ENCODE data around the gene PSKH1.
"Not testable (repeated sequence)": the region's sequence is repeated elsewhere in the genome, so short reads cannot be mapped to it uniquely, and the experiment has no call there.

PSKH1 gene

DNA sequence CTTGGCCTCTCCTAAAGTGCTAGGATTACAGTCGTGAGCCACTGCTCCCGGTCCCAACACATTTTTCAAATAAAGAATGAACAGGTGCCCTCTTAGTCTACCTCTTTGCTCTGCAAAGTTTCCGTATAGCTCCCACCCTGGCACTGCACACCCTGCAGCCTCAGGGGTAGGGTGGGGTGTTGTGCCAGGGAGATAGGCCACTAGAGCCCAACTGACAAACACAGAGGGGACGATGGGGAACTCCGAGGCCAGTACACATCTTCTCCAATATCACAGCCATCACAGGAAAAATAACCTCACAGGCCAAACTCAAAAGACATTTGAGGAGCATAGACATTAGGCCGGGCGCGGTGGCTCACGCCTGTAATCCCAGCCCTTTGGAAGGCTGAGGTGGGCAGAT is 78.1 kb downstream of the PSKH1 start:
- Mint-ChIP-seq H3K4me1 (ENCODE audit: low read depth) (peaks cover 20% of the 10 kb centered on the region), H3K9me3 (ENCODE audit: low read depth) (no peaks in the 10 kb centered on the region), H3K27me3 (no peaks in the 10 kb centered on the region), H3K36me3 (no peaks in the 10 kb centered on the region), H3K4me3 (peak overlapping the region; percentile 38), H3K27ac (no peak overlapping the region)

DNA sequence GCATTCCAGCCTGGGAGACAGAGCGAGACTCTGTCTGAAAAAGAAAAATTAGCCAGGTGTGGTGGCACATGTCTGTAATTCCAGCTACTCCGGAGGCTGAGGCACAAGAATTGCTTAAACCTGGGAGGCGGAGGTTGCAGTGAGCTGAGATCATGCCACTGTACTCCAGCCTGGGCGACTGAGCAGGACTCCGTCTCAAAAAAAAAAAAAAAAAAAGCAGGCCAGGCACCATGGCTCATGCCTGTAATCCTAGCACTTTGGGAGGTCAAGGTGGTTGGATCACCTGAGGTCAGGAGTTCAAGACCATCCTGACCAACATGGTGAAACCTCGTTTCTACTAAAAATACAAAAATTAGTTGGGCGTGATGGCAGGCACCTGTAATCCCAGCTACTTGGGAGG is 79.2 kb downstream of the PSKH1 start:
- not testable (repeated sequence) for H3K9me3 Mint-ChIP-seq (ENCODE audit: low read depth); H3K36me3 Mint-ChIP-seq; H3K27ac Mint-ChIP-seq; H3K27me3 Mint-ChIP-seq; H3K4me3 Mint-ChIP-seq
- peaks cover 10% of the 10 kb centered on the region for H3K4me1 Mint-ChIP-seq (ENCODE audit: low read depth)

DNA sequence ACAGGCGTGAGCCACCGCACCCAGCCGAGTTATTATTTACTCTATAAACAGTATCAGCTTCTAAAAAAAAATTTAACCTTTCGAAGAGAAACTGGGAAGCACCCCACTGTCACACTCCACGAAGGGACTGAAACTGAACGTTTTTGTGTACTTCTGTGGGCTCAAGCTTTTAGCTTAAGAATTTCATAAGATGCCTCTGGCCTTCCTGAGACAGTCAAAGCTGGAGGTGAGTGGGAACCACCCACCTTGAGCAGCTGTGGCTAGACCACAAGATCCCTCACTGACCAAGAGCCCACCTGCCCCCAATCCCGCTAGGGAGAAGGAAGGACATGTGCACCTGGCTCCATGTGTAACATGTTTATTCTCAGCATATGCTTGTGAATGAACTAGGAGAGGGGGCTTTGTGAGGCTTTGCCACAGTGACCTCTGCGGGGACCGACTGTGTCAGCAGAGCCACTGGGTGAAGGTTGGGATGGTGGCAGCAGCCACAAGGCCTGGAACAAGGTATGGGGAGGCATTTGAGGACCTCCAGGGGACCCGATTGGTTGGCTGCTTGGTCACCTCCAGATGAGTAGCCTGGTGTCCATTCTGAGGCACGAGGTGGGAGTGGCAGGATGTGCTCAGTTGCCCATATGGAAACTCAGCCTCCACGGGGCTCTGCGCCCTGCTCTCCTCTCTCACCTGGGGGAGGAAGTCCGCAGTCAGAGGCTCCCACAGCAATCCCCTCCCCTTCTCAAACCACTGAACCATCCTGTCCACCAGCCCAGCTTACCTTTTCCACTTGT is 82.5 kb downstream of the PSKH1 start:
- Mint-ChIP-seq H3K27me3 (no peaks in the 10 kb centered on the region), H3K4me1 (ENCODE audit: low read depth) (no peaks in the 10 kb centered on the region), H3K9me3 (ENCODE audit: low read depth) (no peaks in the 10 kb centered on the region), H3K4me3 (no peak overlapping the region), H3K36me3 (no peaks in the 10 kb centered on the region), H3K27ac (no peak overlapping the region)

DNA sequence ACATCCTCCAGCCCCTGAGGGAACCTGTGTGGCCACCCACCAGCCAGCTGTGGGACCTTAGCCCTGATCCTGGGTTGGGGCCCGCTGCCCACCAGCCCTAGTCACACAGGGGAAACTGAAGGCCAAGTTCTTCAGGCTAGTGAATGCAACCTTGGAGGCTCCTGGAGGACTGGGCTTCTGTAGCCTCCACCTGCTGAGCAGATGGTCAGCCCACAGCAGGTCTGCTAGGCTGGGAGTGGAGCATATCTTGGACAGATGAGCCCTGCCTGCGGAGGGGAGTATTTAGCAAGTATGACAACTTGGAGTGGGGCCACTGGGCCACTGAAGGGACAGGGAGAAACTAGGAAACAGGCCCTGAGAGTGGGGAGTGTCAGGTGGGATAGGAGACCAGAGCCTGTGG is 83.2 kb downstream of the PSKH1 start:
- no peaks in the 10 kb centered on the region for H3K9me3 Mint-ChIP-seq (ENCODE audit: low read depth)
- no peaks in the 10 kb centered on the region for H3K36me3 Mint-ChIP-seq
- no peaks in the 10 kb centered on the region for H3K27me3 Mint-ChIP-seq
- no peak overlapping the region for H3K27ac Mint-ChIP-seq
- no peaks in the 10 kb centered on the region for H3K4me1 Mint-ChIP-seq (ENCODE audit: low read depth)
- no peak overlapping the region for H3K4me3 Mint-ChIP-seq

DNA sequence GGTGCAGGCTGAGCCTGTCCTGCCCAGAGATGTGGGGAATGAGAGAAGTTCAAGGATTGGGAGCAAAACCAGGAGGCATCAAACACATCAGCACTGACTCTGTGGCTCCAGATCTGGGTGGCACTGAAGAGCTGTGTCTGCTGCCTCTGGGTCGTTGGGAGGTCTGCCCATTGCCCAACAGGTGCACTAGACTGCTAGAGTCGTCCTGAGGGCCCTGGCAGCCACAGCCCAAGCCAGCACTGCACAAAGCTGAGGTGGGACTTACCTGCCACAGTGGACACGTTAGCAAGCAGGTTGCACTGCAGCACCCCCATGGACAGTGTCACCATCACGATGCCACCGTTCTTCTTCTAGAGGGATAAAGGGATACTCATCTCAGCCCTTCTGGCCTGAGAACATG is 84.0 kb downstream of the PSKH1 start:
- Mint-ChIP-seq H3K4me1 (ENCODE audit: low read depth) (no peaks in the 10 kb centered on the region), H3K4me3 (no peak overlapping the region), H3K27me3 (no peaks in the 10 kb centered on the region), H3K9me3 (ENCODE audit: low read depth) (no peaks in the 10 kb centered on the region), H3K27ac (no peak overlapping the region), H3K36me3 (no peaks in the 10 kb centered on the region)

DNA sequence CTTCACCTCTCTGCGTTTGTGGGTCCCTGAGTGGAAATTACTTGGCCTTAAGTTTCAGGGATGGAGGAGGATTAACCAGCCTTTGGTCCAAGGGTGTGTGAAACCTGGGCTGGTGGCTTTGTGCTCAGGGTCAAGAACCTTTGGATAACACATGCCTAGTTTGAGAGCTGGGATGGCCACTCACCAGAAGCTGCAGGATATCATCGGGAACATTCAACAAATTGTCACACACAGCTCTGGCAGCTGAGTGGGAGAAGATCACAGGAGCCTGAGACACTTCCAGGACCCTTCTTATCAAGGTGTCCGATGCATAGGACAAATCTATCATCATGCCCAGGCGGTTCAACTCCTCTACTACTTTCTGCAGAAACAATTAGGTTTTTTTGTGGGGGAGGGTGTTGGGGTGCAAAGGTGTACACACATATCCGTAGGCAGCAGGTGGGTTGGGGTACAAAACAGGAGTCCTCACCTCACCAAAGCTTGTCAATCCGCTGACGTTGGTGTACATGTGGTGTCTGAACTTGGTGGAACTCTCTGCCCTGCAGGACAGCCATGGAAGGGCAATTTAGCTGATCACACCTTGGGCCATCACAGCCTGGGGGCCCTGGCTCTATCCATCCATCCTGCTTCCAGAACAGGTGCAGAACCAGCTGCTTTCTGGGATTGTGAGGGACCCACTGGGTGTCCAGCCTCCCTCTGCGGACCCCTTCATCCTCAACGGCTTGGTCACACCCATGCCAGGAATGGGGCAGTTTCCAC is 84.6 kb downstream of the PSKH1 start:
- H3K27me3 Mint-ChIP-seq, result no peaks in the 10 kb centered on the region

More for the DNA sequence above, 84.6 kb downstream of the PSKH1 start:
- Mint-ChIP-seq H3K27ac (no peak overlapping the region), H3K9me3 (ENCODE audit: low read depth) (no peaks in the 10 kb centered on the region), H3K4me3 (no peak overlapping the region), H3K36me3 (no peaks in the 10 kb centered on the region), H3K4me1 (ENCODE audit: low read depth) (no peaks in the 10 kb centered on the region)

All from activated naive CD8-positive, alpha-beta T cell (primary cell).